Measurements from ENCODE around the gene PAPOLA. TPM values are rescaled to one million over a fixed set of nuclear protein-coding genes. Genes with fewer than 3 reads are reported as not detected.
A peak's percentile ranks its signal among the peaks of the same experiment; 100 is the strongest.

The PAPOLA gene
- total RNA-seq, 1 experiment from 2014 or later: 62.4 TPM

GRCh38 chr14:96565811-96566210 is 63.6 kb downstream of the PAPOLA start:
- no peak for DNase-seq (ENCODE audit: low read depth)

GRCh38 chr14:96567289-96567899 is 65.2 kb downstream of the PAPOLA start:
- peak; percentile 7 for DNase-seq (ENCODE audit: low read depth)

DNA sequence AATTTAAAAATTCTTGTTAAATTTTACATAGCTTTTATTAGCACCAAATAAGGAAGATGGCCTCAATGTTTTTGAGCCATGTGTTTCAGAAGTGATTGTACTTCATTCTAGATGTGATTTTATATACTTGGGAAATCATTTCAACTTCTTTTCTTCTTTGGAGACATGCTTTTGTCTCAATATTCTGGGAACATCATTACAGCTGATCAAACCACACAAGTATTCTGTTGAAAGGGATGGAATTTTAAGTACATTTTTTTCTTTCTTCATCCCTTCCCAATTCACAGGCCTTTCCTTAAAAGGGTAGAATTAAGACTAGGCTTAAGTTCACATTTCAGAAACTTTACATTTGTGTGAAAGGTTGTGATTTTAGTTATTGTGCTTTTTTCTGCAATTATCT is 66.4 kb downstream of the PAPOLA start:
- DNase-seq (ENCODE audit: low read depth): no peak

- DNase-seq (ENCODE audit: low read depth): no peak
These were observed 69.1 kb downstream of the PAPOLA start for GRCh38 chr14:96571311-96571710.

DNA sequence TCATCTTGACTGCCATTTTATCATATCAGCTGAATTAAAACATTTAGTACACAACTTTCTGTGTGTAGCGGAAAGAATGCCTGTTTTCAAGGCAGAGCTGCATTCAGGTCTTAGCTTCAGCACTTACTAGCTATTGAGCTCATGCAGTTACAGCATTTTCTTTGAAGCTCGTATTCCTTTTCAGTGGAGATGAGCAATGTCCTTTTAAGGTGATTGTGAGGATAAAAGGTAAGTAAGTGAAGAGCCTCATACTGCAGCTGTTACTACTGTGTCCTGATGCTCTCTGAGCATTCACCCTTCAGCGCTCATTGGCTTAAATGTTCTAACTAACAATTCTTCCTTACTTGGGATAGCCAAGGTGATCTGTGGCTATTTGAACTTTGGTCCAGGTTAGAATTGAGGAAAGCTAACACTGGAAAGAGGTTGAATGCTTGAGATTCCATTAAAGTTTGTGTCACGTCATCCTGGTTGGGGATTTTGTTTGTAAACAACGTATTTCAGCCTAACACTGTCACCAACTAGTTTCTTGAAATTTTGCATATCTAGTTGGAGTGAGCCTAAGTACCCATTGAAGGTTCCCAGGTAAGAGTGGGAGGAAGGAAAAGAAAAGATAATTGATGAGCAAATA is 71.4 kb downstream of the PAPOLA start:
- no peak for DNase-seq (ENCODE audit: low read depth)

DNA sequence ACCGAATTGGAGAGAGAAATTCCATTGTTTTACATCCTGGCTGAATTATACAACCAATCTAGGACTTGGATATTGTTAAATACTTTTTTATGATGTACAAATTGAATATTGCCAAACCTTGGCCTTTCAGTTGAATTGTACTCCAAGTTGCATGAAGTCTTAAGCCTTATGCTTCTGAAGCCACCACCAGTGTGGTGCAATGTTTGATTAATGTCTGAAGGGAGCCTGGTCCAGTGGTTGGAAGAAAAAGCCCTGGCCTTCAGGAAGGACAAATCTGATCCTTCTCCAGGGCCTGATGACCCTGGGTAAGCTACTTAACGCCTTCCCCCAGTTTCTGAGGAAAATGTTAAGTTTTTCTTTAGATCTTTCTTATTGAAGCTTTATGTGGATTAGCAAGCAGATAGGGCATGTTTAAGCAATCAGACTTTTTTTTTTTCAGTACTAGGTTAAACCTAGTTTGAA is 72.0 kb downstream of the PAPOLA start:
- DNase-seq (ENCODE audit: low read depth): no peak

DNA sequence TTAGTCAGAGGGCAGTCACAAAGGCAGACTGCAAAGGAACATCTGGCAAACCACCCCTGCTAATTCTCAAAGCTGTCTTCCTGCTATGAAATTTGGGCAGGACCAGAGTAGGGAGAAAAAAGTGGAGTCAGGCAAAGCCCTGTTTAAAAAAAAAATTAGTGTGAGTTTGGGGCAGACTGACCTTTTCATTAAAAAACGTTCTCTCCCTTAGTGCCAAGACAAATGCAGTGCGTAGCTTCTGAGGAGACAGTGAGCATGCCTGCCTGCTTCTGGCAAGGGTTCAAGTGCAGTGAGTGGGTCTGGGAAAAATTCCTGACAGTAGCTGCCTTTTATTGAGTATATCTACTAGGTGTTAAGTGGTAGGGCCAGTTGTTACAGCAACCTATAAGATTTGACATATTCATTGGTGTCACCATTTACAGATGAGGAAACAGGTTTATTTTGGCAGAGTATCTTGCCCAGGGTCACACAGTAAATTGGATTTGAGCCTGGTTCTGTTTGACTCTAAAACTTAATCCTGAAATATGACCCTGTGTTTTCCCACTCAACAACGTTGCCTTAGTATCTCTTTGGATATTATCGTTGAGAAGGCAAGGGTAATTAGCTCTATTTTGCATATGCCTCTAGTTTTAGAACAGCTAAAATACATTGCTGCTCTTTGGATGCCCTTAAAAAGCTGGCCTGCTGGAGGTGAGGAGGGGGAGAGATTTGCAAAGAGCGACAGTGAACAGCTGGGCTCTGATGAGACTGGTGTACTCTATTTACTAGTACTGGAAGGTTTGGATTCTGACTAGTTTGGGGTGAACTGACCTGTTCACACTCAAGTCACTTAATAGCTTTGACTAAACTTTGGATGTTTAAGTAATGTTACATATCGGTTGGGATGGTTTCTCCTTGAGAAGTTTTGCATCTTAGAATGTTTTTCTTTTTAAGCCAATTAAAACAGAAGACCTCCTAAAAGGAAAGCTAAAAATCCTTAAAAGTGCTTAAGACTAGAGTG is 72.8 kb downstream of the PAPOLA start:
- no peak for DNase-seq (ENCODE audit: low read depth)

DNA sequence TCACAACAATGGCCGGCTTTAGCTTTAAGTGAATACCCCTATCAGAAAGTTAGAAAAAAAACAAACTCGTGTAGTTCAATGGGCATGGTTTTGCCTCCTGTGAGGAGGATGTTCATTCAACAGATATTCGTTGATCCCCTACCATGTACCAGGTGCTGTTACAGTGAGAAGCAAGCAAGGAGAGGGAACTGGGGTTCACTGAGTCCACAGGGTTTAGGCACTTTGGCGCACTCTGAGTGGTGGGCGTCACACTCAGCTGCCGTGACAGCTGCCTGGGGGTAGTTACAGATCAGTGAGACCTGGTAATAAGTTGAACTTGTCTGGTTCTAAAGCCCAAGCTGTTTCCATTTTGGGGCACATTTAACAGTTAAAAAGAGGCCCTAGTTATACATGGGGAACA is 74.2 kb downstream of the PAPOLA start:
- DNase-seq (ENCODE audit: low read depth): no peak

GRCh38 chr14:96576937-96577336 is 74.8 kb downstream of the PAPOLA start:
- no peak for DNase-seq (ENCODE audit: low read depth)

- DNase-seq (ENCODE audit: low read depth): no peak
These were observed 76.4 kb downstream of the PAPOLA start for GRCh38 chr14:96578619-96579018.

- DNase-seq (ENCODE audit: low read depth): no peak
These were observed 77.2 kb downstream of the PAPOLA start for GRCh38 chr14:96579358-96579757.

- no peak for DNase-seq (ENCODE audit: low read depth)
These were observed 77.7 kb downstream of the PAPOLA start for GRCh38 chr14:96579855-96580254.

- no peak for DNase-seq (ENCODE audit: low read depth)
These were observed 78.4 kb downstream of the PAPOLA start for GRCh38 chr14:96580566-96580965.

- no peak for DNase-seq (ENCODE audit: low read depth)
These were observed 78.8 kb downstream of the PAPOLA start for GRCh38 chr14:96581026-96581425.

DNA sequence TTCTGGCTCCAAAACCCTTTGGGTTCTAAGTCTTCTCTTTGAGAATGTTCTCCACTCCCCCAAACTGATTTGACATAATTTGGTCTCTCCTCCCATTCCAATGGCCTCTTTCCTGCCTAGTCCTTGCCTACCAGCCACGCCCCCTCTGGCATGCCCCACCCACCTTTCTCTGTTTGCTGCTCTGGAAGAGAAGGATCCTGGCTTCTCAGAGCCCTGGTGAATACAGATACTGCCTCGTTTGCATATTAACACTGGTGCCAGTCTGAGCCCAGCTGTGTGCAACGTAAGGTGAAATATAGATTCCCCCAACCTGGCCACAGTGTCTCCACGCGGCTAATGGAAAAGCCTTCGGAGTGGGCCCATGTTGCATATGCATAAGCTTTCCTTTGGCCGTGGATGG is 79.7 kb downstream of the PAPOLA start:
- DNase-seq (ENCODE audit: low read depth): no peak

DNA sequence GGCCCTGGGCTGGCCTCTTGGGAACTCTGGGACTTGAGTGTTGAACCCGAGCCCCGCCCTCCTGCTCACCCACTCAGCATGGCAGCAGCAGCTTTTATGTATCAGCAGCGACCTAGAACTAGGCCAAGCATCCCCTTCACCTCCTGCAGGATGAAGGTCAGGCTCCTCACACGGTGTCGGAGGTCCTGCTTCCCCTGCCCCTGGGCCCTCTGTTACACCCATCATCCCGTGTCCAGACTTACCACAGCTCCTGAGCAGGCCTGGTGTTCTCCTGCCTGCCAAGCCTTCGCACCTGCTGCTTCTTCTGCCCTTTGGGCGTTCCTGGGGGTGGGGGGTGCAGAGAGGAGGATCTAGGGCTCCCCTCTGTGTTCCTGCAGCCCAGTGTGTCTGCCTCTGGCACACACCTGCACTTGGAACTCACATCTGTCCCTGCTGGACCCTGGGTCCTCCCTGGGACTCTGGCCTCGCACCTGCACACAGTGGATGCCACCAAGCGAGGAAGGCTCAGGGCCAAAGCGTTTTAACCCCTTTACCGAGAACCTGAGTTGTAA is 80.3 kb downstream of the PAPOLA start:
- no peak for DNase-seq (ENCODE audit: low read depth)

- no peak for DNase-seq (ENCODE audit: low read depth)
These were observed 80.8 kb downstream of the PAPOLA start for GRCh38 chr14:96582995-96583394.

GRCh38 chr14:96583569-96584041 is 81.4 kb downstream of the PAPOLA start:
- no peak for DNase-seq (ENCODE audit: low read depth)

- peak; percentile 32 for DNase-seq (ENCODE audit: low read depth)
These were observed 82.2 kb downstream of the PAPOLA start for GRCh38 chr14:96584199-96584906.

GRCh38 chr14:96584907-96585671 is 82.9 kb downstream of the PAPOLA start:
- DNase-seq (ENCODE audit: low read depth): no peak

- no peak for DNase-seq (ENCODE audit: low read depth)
These were observed 83.5 kb downstream of the PAPOLA start for GRCh38 chr14:96585672-96586013.
